H9 (cell line): ENCODE results near the gene IVNS1ABP. TPM values are rescaled to one million over a fixed set of nuclear protein-coding genes. Genes with fewer than 3 reads are reported as not detected.

Experiments used
- DNase-seq: peaks from one replicate; pipeline ENCODE4 v3.0.0-alpha.2; 2017
- H2AFZ ChIP-seq: one replicate; pipeline ENCODE4 v1.6.1; 2013; ENCODE audit warnings: mild to moderate bottlenecking, low read length, control low read depth, moderate library complexity
- H2AK5ac ChIP-seq: 2 replicates; pipeline ENCODE4 v1.6.1; 2013; ENCODE audit warnings: low read length, control low read depth, mixed read lengths; ENCODE audit not compliant: insufficient read length
- H2BK120ac ChIP-seq: one replicate; pipeline ENCODE4 v1.6.1; 2013; ENCODE audit warnings: low read depth, mild to moderate bottlenecking, low read length, control low read depth, inconsistent platforms; ENCODE audit not compliant: poor library complexity, severe bottlenecking
- H2BK12ac ChIP-seq: 2 replicates; pipeline ENCODE4 v1.6.1; 2013; ENCODE audit warnings: low read length, control low read depth, mixed read lengths, low read depth; ENCODE audit not compliant: insufficient read length
- H2BK15ac ChIP-seq: 2 replicates; pipeline ENCODE4 v1.6.1; 2013; ENCODE audit warnings: low read depth, low read length, control low read depth
- H2BK20ac ChIP-seq: one replicate; pipeline ENCODE4 v1.6.1; 2013; ENCODE audit warnings: low read depth, mild to moderate bottlenecking, low read length, control low read depth, inconsistent platforms; ENCODE audit not compliant: poor library complexity, severe bottlenecking
- H2BK5ac ChIP-seq: 2 replicates; pipeline ENCODE4 v1.6.1; 2013; ENCODE audit warnings: low read length, control low read depth, mixed read lengths; ENCODE audit not compliant: insufficient read length
- H3K14ac ChIP-seq: 2 replicates; pipeline ENCODE4 v1.6.1; 2013; ENCODE audit warnings: low read length, control low read depth; ENCODE audit not compliant: insufficient read depth
- H3K18ac ChIP-seq: 2 replicates; pipeline ENCODE4 v1.6.1; 2013; ENCODE audit warnings: low read depth, mild to moderate bottlenecking, mixed read lengths, low read length, control low read depth; ENCODE audit not compliant: insufficient read length
- H3K23ac ChIP-seq: 2 replicates; pipeline ENCODE4 v1.6.1; 2013; ENCODE audit warnings: low read length, control low read depth, mixed read lengths, low read depth; ENCODE audit not compliant: insufficient read length
- H3K23me2 ChIP-seq: 2 replicates; pipeline ENCODE4 v1.6.1; 2013; ENCODE audit warnings: low read depth, mild to moderate bottlenecking, mixed read lengths, low read length, control low read depth; ENCODE audit not compliant: insufficient read length, poor library complexity, severe bottlenecking
- H3K27ac ChIP-seq: 2 replicates; pipeline ENCODE4 v1.5.1; 2013; ENCODE audit warnings: low read length, control low read depth, mixed read lengths, low read depth; ENCODE audit not compliant: insufficient read length
- H3K27me3 ChIP-seq: 2 replicates; pipeline ENCODE4 v1.6.1; 2013; ENCODE audit warnings: low read length, control low read depth, inconsistent platforms; ENCODE audit not compliant: insufficient read depth
- H3K4ac ChIP-seq: 2 replicates; pipeline ENCODE4 v1.6.1; 2013; ENCODE audit warnings: low read depth, mild to moderate bottlenecking, control low read depth, inconsistent platforms, low read length, moderate library complexity
- H3K4me1 ChIP-seq: 2 replicates; pipeline ENCODE4 v1.6.1; 2013; ENCODE audit warnings: low read length, control low read depth, inconsistent platforms; ENCODE audit not compliant: insufficient read depth
- H3K4me2 ChIP-seq: 2 replicates; pipeline ENCODE4 v1.6.1; 2013; ENCODE audit warnings: low read length, control low read depth, mixed read lengths; ENCODE audit not compliant: insufficient read length, insufficient read depth
- H3K56ac ChIP-seq: 2 replicates; pipeline ENCODE4 v1.6.1; 2013; ENCODE audit warnings: low read depth, mild to moderate bottlenecking, mixed read lengths, low read length, control low read depth; ENCODE audit not compliant: insufficient read length
- H3K79me1 ChIP-seq: 2 replicates; pipeline ENCODE4 v1.6.1; 2013; ENCODE audit warnings: low read depth, mild to moderate bottlenecking, moderate library complexity, low read length, control low read depth, inconsistent platforms; ENCODE audit not compliant: insufficient read depth, poor library complexity, severe bottlenecking
- H3K79me2 ChIP-seq: 2 replicates; pipeline ENCODE4 v1.6.1; 2013; ENCODE audit warnings: low read length, control low read depth, inconsistent platforms; ENCODE audit not compliant: insufficient read depth
- H3K9ac ChIP-seq: 2 replicates; pipeline ENCODE4 v1.6.1; 2013; ENCODE audit warnings: low read length, control low read depth, mixed read lengths; ENCODE audit not compliant: insufficient read length; ENCODE audit errors: extremely low read depth
- H3K9me3 ChIP-seq: one replicate; pipeline ENCODE4 v1.6.1; 2013; ENCODE audit warnings: low read depth, low read length, inconsistent platforms; ENCODE audit not compliant: control insufficient read depth
- H3T11ph ChIP-seq: one replicate; pipeline ENCODE4 v1.6.1; 2013; ENCODE audit warnings: mild to moderate bottlenecking, low read length, control low read depth, inconsistent platforms
- H4K20me1 ChIP-seq: one replicate; pipeline ENCODE4 v1.6.1; 2013; ENCODE audit not compliant: control insufficient read depth, insufficient read length, insufficient read depth
- H4K5ac ChIP-seq: 2 replicates; pipeline ENCODE4 v1.6.1; 2013; ENCODE audit warnings: low read depth, mild to moderate bottlenecking, mixed read lengths, low read length, control low read depth; ENCODE audit not compliant: insufficient read length
- H4K8ac ChIP-seq: replicated peaks from 2 replicates; pipeline ENCODE4 v1.6.1; 2013; ENCODE audit warnings: low read length, control low read depth, mixed read lengths, low read depth; ENCODE audit not compliant: insufficient read length
- H4K91ac ChIP-seq: 2 replicates; pipeline ENCODE4 v1.6.1; 2013; ENCODE audit warnings: low read depth, mild to moderate bottlenecking, moderate library complexity, mixed read lengths, low read length, control low read depth; ENCODE audit not compliant: insufficient read length
- H3K27ac Mint-ChIP-seq, 3 experiments: 2 replicates in 2 of 3; 3 replicates in 1 of 3; pipeline ENCODE4 v1.8.0; 2020 to 2021; ENCODE audit warnings: mixed read lengths in 3 of 3, mild to moderate bottlenecking in 1 of 3, moderate library complexity in 1 of 3
- H3K27me3 Mint-ChIP-seq: 2 replicates; pipeline ENCODE4 v1.8.0; 2021; ENCODE audit warnings: low read depth, mild to moderate bottlenecking, moderate library complexity, mixed read lengths
- H3K36me3 Mint-ChIP-seq, 3 experiments: 2 replicates in 2 of 3; 3 replicates in 1 of 3; pipeline ENCODE4 v1.8.0; 2020 to 2021; ENCODE audit warnings: low read depth in 3 of 3, mixed read lengths in 3 of 3; ENCODE audit not compliant: insufficient read depth in 1 of 3
- H3K4me1 Mint-ChIP-seq, 2 experiments: 2 replicates each; pipeline ENCODE4 v1.8.0; 2020; ENCODE audit warnings: mixed read lengths in 2 of 2
- H3K4me3 Mint-ChIP-seq, 2 experiments: 2 replicates in 1 of 2; 3 replicates in 1 of 2; pipeline ENCODE4 v1.8.0; 2020 to 2021; ENCODE audit warnings: mild to moderate bottlenecking in 2 of 2, mixed read lengths in 2 of 2, moderate library complexity in 1 of 2
- H3K9me3 Mint-ChIP-seq, 2 experiments: 2 replicates in 1 of 2; 3 replicates in 1 of 2; pipeline ENCODE4 v1.8.0; 2020; ENCODE audit warnings: mild to moderate bottlenecking in 2 of 2, mixed read lengths in 2 of 2, moderate library complexity in 1 of 2
- CTCF ChIP-seq: fragments of 200-600 bp; sonication (generic); conservative IDR thresholded peaks from 3 replicates; pipeline ENCODE4 v1.8.0; 2021; ENCODE audit warnings: antibody characterized with exemption, mild to moderate bottlenecking
- WGBS: extraction: QIAGEN DNeasy Blood & Tissue Kit; methylation state at CpG from one replicate; pipeline ENCODE4 v1.1.7; 2013; ENCODE audit warnings: missing lambda C conversion rate, low lambda C conversion rate, mixed read lengths; ENCODE audit not compliant: insufficient read length; ENCODE audit errors: extremely low coverage; 5-methylcytosine and 5-hydroxymethylcytosine counted together
- total RNA-seq: library from RNA; stranded (reverse); gene quantifications from 2 replicates; pipeline ENCODE4 v1.2.1, GENCODE V29; 2021

Gene IVNS1ABP
- total RNA-seq, 1 experiment from 2014 or later: 110 TPM

DNA sequence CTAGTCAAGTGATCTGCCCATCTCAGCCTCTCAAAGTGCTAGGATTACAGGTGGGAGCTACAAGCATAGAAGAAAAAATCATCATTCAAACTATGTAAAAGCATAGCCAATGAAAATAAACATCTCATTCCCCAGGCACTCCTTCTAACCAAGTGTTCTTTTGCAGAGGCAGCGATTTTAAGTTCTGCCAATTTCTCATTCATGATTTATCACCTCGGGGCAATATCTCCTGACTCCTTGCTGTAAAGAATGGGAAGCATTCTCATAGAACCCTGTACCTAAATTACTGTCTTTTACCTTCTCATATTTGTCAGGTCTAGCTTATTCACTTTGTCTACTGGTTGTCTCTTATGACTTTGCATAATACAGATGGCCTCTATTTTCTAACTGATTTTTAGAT lies 32.5 kb upstream of the IVNS1ABP start:
- Histone ChIP-seq H4K20me1 (no peaks in the 10 kb centered on the region), H3K79me1 (no peaks in the 10 kb centered on the region), H3K4me2 (no peak overlapping the region), H3K56ac (no peak overlapping the region), H2BK5ac (no peak overlapping the region), H2BK12ac (no peak overlapping the region), H3K27ac (no peak overlapping the region), H3K23ac (no peak overlapping the region), H2BK20ac (no peak overlapping the region), H2BK120ac (no peak overlapping the region), H4K8ac (no peak overlapping the region), H2AFZ (no peak overlapping the region), H3K18ac (no peak overlapping the region), H2BK15ac (no peak overlapping the region), H3K14ac (no peak overlapping the region), H3T11ph (no peak overlapping the region), H2AK5ac (no peak overlapping the region), H3K9me3 (no peaks in the 10 kb centered on the region), H3K4me1 (no peaks in the 10 kb centered on the region), H3K9ac (no peak overlapping the region), H3K27me3 (no peaks in the 10 kb centered on the region), H3K79me2 (no peaks in the 10 kb centered on the region), H3K4ac (no peak overlapping the region), H3K23me2 (no peaks in the 10 kb centered on the region), H4K91ac (no peak overlapping the region), H4K5ac (no peak overlapping the region)
- Mint-ChIP-seq H3K4me1 (peaks cover 6% of the 10 kb centered on the region in 2 experiments), H3K9me3 (no peaks in the 10 kb centered on the region), H3K36me3 (no peaks in the 10 kb centered on the region), H3K27me3 (no peaks in the 10 kb centered on the region), H3K27ac (no peak overlapping the region), H3K4me3 (no peak overlapping the region)
- no CpG with 5 or more reads among the region's 2 CpGs for WGBS
- no peak for TF ChIP-seq CTCF
- no peak for DNase-seq
